Endothelial cell of umbilical vein (primary cell): ENCODE results near the gene CGNL1. TPM values are rescaled to one million over a fixed set of nuclear protein-coding genes. Genes with fewer than 3 reads are reported as not detected.

ENCODE experiments used
- BruUV-seq: library from RNA; stranded (reverse); fragments of 400-500 nt; replicated peaks from 2 replicates; lab custom pipeline; 2021; lab: Mats Ljungman, UMichigan
- CTCF ChIA-PET: fragments of 300-600, 350-600 bp; sonication (Branson Sonifier 250); formaldehyde crosslinking; loops from one replicate; lab custom pipeline; 2021; ENCODE audit warnings: antibody characterized with exemption, inconsistent platforms; lab: Charles Lee
- POLR2A ChIA-PET: fragments of 300-600, 350-600 bp; sonication (Branson Sonifier 250); formaldehyde crosslinking; loops from one replicate; lab custom pipeline; 2021; ENCODE audit warnings: antibody characterized with exemption, inconsistent platforms; lab: Charles Lee
- DNase-seq: peaks from one replicate; pipeline ENCODE4 v3.0.0-alpha.2; 2011; ENCODE audit warnings: low read depth, low spot score
- FAIRE-seq: peaks from 2 replicates; lab custom pipeline; 2011; peaks lifted over from hg19 to GRCh38; lab: Jason Lieb, UNC
- H2AFZ ChIP-seq: 2 replicates; pipeline ENCODE4 v1.6.0; 2012; ENCODE audit warnings: low read depth, low read length, control low read depth, inconsistent platforms
- H3K27ac ChIP-seq: 2 replicates; pipeline ENCODE4 v1.5.1; 2011; ENCODE audit warnings: low read depth, mild to moderate bottlenecking, control low read depth, low read length, moderate library complexity; ENCODE audit not compliant: insufficient read depth
- H3K27me3 ChIP-seq, 2 experiments: 2 replicates each; pipeline versions ENCODE4 v1.6.0 to v1.6.1; 2011; ENCODE audit warnings: low read length in 2 of 2, mixed read lengths in 1 of 2; ENCODE audit not compliant: control insufficient read depth in 2 of 2, insufficient read depth in 2 of 2
- H3K36me3 ChIP-seq, 2 experiments: 2 replicates in 1 of 2; 3 replicates in 1 of 2; pipeline ENCODE4 v1.5.1; 2011; ENCODE audit warnings: low read length in 2 of 2, mild to moderate bottlenecking in 1 of 2, moderate library complexity in 1 of 2; ENCODE audit not compliant: control insufficient read depth in 2 of 2, insufficient read depth in 2 of 2; ENCODE audit errors: extremely low read depth in 1 of 2
- H3K4me1 ChIP-seq: 3 replicates; pipeline ENCODE4 v1.5.1; 2011; ENCODE audit warnings: mild to moderate bottlenecking, low read length; ENCODE audit not compliant: control insufficient read depth, insufficient read depth; ENCODE audit errors: extremely low read depth
- H3K4me2 ChIP-seq: 2 replicates; pipeline ENCODE4 v1.6.1; 2011; ENCODE audit warnings: low read length, control low read depth, mixed read lengths; ENCODE audit not compliant: insufficient read depth
- H3K4me3 ChIP-seq, 3 experiments: fragments of 200-600 bp in 1 of 3; sonication (generic), shearing (Covaris generic) in 1 of 3; replicated peaks in 1 of 3; 2 replicates each; pipeline ENCODE4 v1.5.1; 2011 to 2016; ENCODE audit warnings: control low read depth in 3 of 3, low read length in 3 of 3, mild to moderate bottlenecking in 2 of 3, inconsistent platforms in 1 of 3, low read depth in 1 of 3, moderate library complexity in 1 of 3; ENCODE audit not compliant: insufficient read depth in 1 of 3
- H3K79me2 ChIP-seq: 2 replicates; pipeline ENCODE4 v1.6.0; 2012; ENCODE audit warnings: low read length, inconsistent platforms; ENCODE audit not compliant: control insufficient read depth, insufficient read depth
- H3K9ac ChIP-seq: replicated peaks from 2 replicates; pipeline ENCODE3; 2011; ENCODE audit warnings: low read length, control low read depth; ENCODE audit not compliant: insufficient read depth; ENCODE audit errors: extremely low read depth
- H3K9me1 ChIP-seq: replicated peaks from 3 replicates; pipeline ENCODE4 v1.6.0; 2011; ENCODE audit warnings: mild to moderate bottlenecking, low read length; ENCODE audit not compliant: control insufficient read depth, insufficient read depth; ENCODE audit errors: extremely low read depth
- H3K9me3 ChIP-seq: replicated peaks from 2 replicates; pipeline ENCODE4 v1.5.1; 2012; ENCODE audit warnings: low read length, inconsistent platforms; ENCODE audit not compliant: control insufficient read depth, insufficient read depth
- H4K20me1 ChIP-seq: replicated peaks from 2 replicates; pipeline ENCODE3; 2011; ENCODE audit warnings: mild to moderate bottlenecking, low read length; ENCODE audit not compliant: control insufficient read depth, insufficient read depth; ENCODE audit errors: extremely low read depth
- CTCF ChIP-seq, 2 donors: IDR thresholded peaks; 1 replicate in 1 of 2; 2 replicates in 1 of 2; pipeline ENCODE4 v1.5.1; 2011; ENCODE audit warnings: low read length in 2 of 2, mild to moderate bottlenecking in 2 of 2, moderate library complexity in 2 of 2, control low read depth in 1 of 2, inconsistent platforms in 1 of 2, low read depth in 1 of 2; ENCODE audit not compliant: insufficient read depth in 1 of 2; ENCODE audit errors: extremely low read depth in 1 of 2
- FOS ChIP-seq: IDR thresholded peaks from 2 replicates; pipeline ENCODE4 v1.6.1; 2011; ENCODE audit warnings: mild to moderate bottlenecking, low read length, moderate library complexity, borderline replicate concordance; ENCODE audit not compliant: insufficient read depth
- GATA2 ChIP-seq: IDR thresholded peaks from 2 replicates; pipeline ENCODE4 v1.7.0; 2011; ENCODE audit warnings: low read depth, mild to moderate bottlenecking, moderate library complexity, mixed read lengths, low read length; ENCODE audit not compliant: insufficient read length, insufficient read depth
- dilution Hi-C: fragments of 300-500 bp; cut with MboI; formaldehyde crosslinking; loops from one replicate; pipeline ENCODE4 v1.15.0; 2019; ENCODE audit warnings: low sequenced_read_pairs; ENCODE audit not compliant: extremely low pct_ligation_motif_present
- intact Hi-C: fragments of 100-400 bp; cut with micrococcal nuclease; formaldehyde crosslinking; loops from one replicate; pipeline ENCODE4 v1.10.0; 2022
- polyA plus RNA-seq, 4 experiments: library from polyadenylated mRNA; depleted of rRNA in 3 of 4; stranded (reverse) in 3 of 4; unstranded in 1 of 4; fragments of >200 nt; gene quantifications; 2 replicates each; pipeline versions ENCODE4 v1.2.1 to v1.2.3, GENCODE V29; 2011 to 2012; ENCODE audit warnings: missing spikeins in 1 of 4
- total RNA-seq: library from RNA; stranded (reverse); gene quantifications from 2 replicates; pipeline ENCODE4 v1.2.3, GENCODE V29; 2021
- TF ChIP-seq, protein P1 (sequence below): IDR thresholded peaks from 2 replicates; pipeline ENCODE4 v1.6.1; 2011; ENCODE audit not compliant: insufficient read depth, insufficient read length

Gene CGNL1
- total and polyA plus RNA-seq, 2 donors (not counting 3 experiments of a cell fraction or from before 2014, with no cell fraction given): 6.9 to 27.1 TPM

GRCh38 chr15:57340682-57341259 is 35.5 kb upstream of the CGNL1 start:
- no TSS peak for BruUV-seq
- CTCF ChIA-PET: interaction anchor here (0.6 to 13.5 kb wide), 43 partner anchors 12 to 844 kb away, joined by 3 to 680 read pairs (median 5); no protein-coding TSS in a partner anchor
- no peak overlapping the region for H3K9ac ChIP-seq
- H3K27me3 ChIP-seq: no peaks in the 10 kb centered on the region
- H3K4me3 ChIP-seq: no peak overlapping the region
- FAIRE-seq (peak; percentile 54), DNase-seq (peak; percentile 82)
- H4K20me1 ChIP-seq: no peaks in the 10 kb centered on the region
- intact Hi-C loops (loop anchor here (1.0 to 10.0 kb wide), 8 partner anchors 52 to 724 kb away; partner anchors contain the start of genes ALDH1A2 and POLR2M), dilution Hi-C loops (loop anchor here (25.0 kb wide), 1 partner anchor 197 kb away; no protein-coding TSS in a partner anchor)
- H2AFZ ChIP-seq: peak overlapping the region; percentile 83
- POLR2A ChIA-PET: interaction anchor here (1.1 kb wide), 1 partner anchor 187 kb away, joined by 5 read pairs; no protein-coding TSS in a partner anchor
- no peaks in the 10 kb centered on the region for H3K36me3 ChIP-seq
- H3K9me1 ChIP-seq: no peaks in the 10 kb centered on the region
- H3K79me2 ChIP-seq: no peaks in the 10 kb centered on the region
- H3K27ac ChIP-seq: no peak overlapping the region
- H3K4me2 ChIP-seq: no peak overlapping the region
- H3K4me1 ChIP-seq: peaks cover 38% of the 10 kb centered on the region
- TF ChIP-seq GATA2 (no peak), CTCF (IDR thresholded peaks at IDR 0.05; ENCODE audit: extremely low read depth in 1 of 2, insufficient read depth in 1 of 2, low read depth in 1 of 2, low read length in 2 of 2) (peak; percentile 59 to 72)
- no peaks in the 10 kb centered on the region for H3K9me3 ChIP-seq

DNA sequence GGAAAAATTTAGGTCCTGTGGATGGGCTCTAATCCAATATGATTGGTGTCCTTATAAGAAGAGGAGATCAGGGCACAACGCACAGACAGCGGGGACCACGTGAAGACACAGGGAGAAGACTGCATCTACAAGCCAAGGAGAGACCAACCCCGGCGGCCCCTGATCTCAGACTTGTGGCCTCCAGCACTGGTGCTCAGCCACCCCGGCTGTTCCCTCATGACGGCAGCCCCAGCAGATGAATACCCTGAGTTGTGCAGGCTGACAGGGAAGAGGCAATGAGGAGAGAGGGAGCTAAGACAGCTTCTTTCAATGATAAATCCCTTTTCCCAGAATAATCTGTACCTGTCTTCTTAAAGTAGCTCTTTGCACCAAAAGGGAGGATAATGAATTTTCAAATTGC is 33.3 kb upstream of the CGNL1 start:
- no peaks in the 10 kb centered on the region for H4K20me1 ChIP-seq
- H3K36me3 ChIP-seq: no peaks in the 10 kb centered on the region
- dilution Hi-C loops: loop anchor here (25.0 kb wide), 1 partner anchor 194 kb away; no protein-coding TSS in a partner anchor
- no peak overlapping the region for H3K4me3 ChIP-seq
- H3K4me2 ChIP-seq: no peak overlapping the region
- FAIRE-seq: no peak
- ChIA-PET CTCF (interaction anchor here (1.1 to 13.5 kb wide), 6 partner anchors 141 to 201 kb away, joined by 3 to 680 read pairs (median 13); no protein-coding TSS in a partner anchor), POLR2A (no interaction called here)
- H3K9me1 ChIP-seq: no peaks in the 10 kb centered on the region
- peaks cover 20% of the 10 kb centered on the region for H3K4me1 ChIP-seq
- no peak overlapping the region for H2AFZ ChIP-seq
- BruUV-seq: no TSS peak
- intact Hi-C loops: loop anchor here (5.0 to 10.0 kb wide), 2 partner anchors 299 to 722 kb away; partner anchors contain the start of gene ALDH1A2
- DNase-seq: no peak
- H3K27me3 ChIP-seq: no peaks in the 10 kb centered on the region
- no peak overlapping the region for H3K27ac ChIP-seq
- no peak overlapping the region for H3K9ac ChIP-seq
- no peaks in the 10 kb centered on the region for H3K9me3 ChIP-seq
- no peaks in the 10 kb centered on the region for H3K79me2 ChIP-seq
- TF ChIP-seq FOS (no peak), CTCF (IDR thresholded peaks at IDR 0.05; ENCODE audit: extremely low read depth in 1 of 2, insufficient read depth in 1 of 2, low read depth in 1 of 2, low read length in 2 of 2) (no peak)
- TF ChIP-seq, protein P1, sequence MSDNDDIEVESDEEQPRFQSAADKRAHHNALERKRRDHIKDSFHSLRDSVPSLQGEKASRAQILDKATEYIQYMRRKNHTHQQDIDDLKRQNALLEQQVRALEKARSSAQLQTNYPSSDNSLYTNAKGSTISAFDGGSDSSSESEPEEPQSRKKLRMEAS: no peak
